Uterus (tissue), 4 donors: ENCODE results near the gene ROBO2. TPM values are rescaled to one million over a fixed set of nuclear protein-coding genes. Genes with fewer than 3 reads are reported as not detected.

Experiments
- DNase-seq, 2 donors: peaks; one replicate each; pipeline ENCODE4 v3.0.0-alpha.2; 2019 to 2020
- H3K27ac ChIP-seq, 2 donors: fragments of 200-600 bp; sonication (generic); 1 replicate in 1 of 2; 2 replicates in 1 of 2; pipeline ENCODE4 v1.5.1; 2016 to 2018
- H3K27me3 ChIP-seq, 2 donors: fragments of 200-600 bp; sonication (generic); one replicate each; pipeline ENCODE4 v1.5.1; 2018 to 2019; ENCODE audit warnings: control low read depth in 1 of 2
- H3K36me3 ChIP-seq, 2 donors: fragments of 200-600 bp; sonication (generic); one replicate each; pipeline ENCODE4 v1.5.1; 2019; ENCODE audit warnings: control low read depth in 1 of 2
- H3K4me1 ChIP-seq, 2 donors: fragments of 200-600 bp; sonication (generic); one replicate each; pipeline ENCODE4 v1.5.1; 2018 to 2019; ENCODE audit warnings: control low read depth in 1 of 2
- H3K4me3 ChIP-seq, 2 donors: fragments of 200-600 bp; sonication (generic); 1 replicate in 1 of 2; 2 replicates in 1 of 2; pipeline ENCODE4 v1.5.1; 2018 to 2019; ENCODE audit warnings: mild to moderate bottlenecking in 1 of 2
- H3K9me3 ChIP-seq, 2 donors: fragments of 200-600 bp; sonication (generic); one replicate each; pipeline ENCODE4 v1.5.1; 2019; ENCODE audit warnings: control low read depth in 1 of 2
- POLR2A ChIP-seq, 2 donors: fragments of 450-650 bp; IDR thresholded peaks; one replicate each; pipeline ENCODE4 v1.6.1; 2016; ENCODE audit warnings: antibody characterized with exemption in 2 of 2, mild to moderate bottlenecking in 1 of 2, moderate library complexity in 1 of 2
- intact Hi-C: fragments of 100-400 bp; cut with DNase I; formaldehyde crosslinking; loops from one replicate; pipeline ENCODE4 v1.15.1; 2023; ENCODE audit warnings: low total_unique reads
- total RNA-seq, 4 donors: library from RNA; depleted of rRNA in 3 of 4; stranded (reverse); fragments of >200 nt in 3 of 4; gene quantifications; one replicate each; pipeline versions ENCODE4 v1.1.0 to v1.2.4, GENCODE V29; 2014 to 2023
- TF ChIP-seq, protein P1 (sequence below), 4 experiments: fragments of 200-600 bp in 2 of 4; fragments of 450-650 bp in 2 of 4; sonication (generic) in 2 of 4; IDR thresholded peaks; one replicate each; pipeline ENCODE4 v1.5.1; 2016 to 2019; ENCODE audit warnings: antibody characterized with exemption in 4 of 4, mild to moderate bottlenecking in 2 of 4, moderate library complexity in 1 of 4
- donor health status: DM: yes; HTN: yes; CAD: no.

Gene ROBO2
- total RNA-seq, 4 donors from 2014 or later = 0.26 to 51.3 (median 0.49) TPM; not detected in 1

DNA sequence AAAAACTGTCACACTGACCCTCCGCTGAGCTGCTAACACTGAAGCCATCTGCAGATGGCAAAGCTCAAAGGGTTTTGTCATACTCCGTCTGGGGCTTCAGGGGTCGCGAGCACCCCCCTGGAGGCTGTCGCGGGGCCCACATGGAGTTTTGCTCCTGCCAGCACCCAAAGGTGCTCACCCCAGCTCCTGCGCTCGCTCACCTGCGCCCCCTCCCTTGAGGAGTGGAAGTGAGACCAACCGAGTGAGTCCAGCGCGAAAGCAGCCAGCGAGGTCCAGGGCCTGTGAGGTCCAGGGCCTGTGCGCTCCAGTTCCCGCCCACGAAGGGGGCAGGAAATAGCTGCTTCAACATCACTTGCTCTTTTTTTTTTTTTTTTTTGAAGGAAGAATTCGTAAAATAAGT is 208.5 kb downstream of the ROBO2 start:
- H3K4me3 ChIP-seq = no peak overlapping the region
- no peak overlapping the region for H3K27ac ChIP-seq
- no peak for DNase-seq
- no peaks in the 10 kb centered on the region for H3K9me3 ChIP-seq
- no peaks in the 10 kb centered on the region for H3K36me3 ChIP-seq
- intact Hi-C loops = no loop called here
- no peak for TF ChIP-seq POLR2A (IDR thresholded peaks at IDR 0.05)
- TF ChIP-seq, protein P1, sequence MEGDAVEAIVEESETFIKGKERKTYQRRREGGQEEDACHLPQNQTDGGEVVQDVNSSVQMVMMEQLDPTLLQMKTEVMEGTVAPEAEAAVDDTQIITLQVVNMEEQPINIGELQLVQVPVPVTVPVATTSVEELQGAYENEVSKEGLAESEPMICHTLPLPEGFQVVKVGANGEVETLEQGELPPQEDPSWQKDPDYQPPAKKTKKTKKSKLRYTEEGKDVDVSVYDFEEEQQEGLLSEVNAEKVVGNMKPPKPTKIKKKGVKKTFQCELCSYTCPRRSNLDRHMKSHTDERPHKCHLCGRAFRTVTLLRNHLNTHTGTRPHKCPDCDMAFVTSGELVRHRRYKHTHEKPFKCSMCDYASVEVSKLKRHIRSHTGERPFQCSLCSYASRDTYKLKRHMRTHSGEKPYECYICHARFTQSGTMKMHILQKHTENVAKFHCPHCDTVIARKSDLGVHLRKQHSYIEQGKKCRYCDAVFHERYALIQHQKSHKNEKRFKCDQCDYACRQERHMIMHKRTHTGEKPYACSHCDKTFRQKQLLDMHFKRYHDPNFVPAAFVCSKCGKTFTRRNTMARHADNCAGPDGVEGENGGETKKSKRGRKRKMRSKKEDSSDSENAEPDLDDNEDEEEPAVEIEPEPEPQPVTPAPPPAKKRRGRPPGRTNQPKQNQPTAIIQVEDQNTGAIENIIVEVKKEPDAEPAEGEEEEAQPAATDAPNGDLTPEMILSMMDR (IDR thresholded peaks at IDR 0.05) = no peak
- H3K4me1 ChIP-seq = no peaks in the 10 kb centered on the region
- H3K27me3 ChIP-seq = no peaks in the 10 kb centered on the region

DNA sequence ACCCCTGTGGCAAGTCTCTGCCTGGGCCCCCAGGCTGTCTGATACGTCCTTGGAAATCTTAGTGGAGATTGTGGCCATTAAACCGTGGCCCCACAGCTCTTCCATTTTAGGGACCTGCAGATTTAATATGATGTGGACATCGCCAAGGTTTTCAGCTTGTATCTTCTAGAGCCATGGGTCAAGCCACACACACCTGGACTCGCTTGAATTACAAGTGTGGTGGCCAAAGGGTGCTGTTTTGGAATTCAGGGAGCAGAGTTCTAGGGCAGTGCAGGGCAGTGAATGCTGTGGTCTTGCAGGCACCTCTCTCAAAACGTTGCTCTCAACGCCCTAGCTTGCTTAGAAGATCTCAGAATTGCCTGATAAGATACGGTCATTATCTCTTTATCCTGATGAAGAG is 211.2 kb downstream of the ROBO2 start:
- H3K4me3 ChIP-seq = no peak overlapping the region
- no peak for DNase-seq
- H3K4me1 ChIP-seq = no peaks in the 10 kb centered on the region
- H3K36me3 ChIP-seq = no peaks in the 10 kb centered on the region
- no peak overlapping the region for H3K27ac ChIP-seq
- no peaks in the 10 kb centered on the region for H3K9me3 ChIP-seq
- TF ChIP-seq POLR2A (IDR thresholded peaks at IDR 0.05) = no peak
- TF ChIP-seq, protein P1 (IDR thresholded peaks at IDR 0.05) = no peak
- no peaks in the 10 kb centered on the region for H3K27me3 ChIP-seq
- intact Hi-C loops = no loop called here

DNA sequence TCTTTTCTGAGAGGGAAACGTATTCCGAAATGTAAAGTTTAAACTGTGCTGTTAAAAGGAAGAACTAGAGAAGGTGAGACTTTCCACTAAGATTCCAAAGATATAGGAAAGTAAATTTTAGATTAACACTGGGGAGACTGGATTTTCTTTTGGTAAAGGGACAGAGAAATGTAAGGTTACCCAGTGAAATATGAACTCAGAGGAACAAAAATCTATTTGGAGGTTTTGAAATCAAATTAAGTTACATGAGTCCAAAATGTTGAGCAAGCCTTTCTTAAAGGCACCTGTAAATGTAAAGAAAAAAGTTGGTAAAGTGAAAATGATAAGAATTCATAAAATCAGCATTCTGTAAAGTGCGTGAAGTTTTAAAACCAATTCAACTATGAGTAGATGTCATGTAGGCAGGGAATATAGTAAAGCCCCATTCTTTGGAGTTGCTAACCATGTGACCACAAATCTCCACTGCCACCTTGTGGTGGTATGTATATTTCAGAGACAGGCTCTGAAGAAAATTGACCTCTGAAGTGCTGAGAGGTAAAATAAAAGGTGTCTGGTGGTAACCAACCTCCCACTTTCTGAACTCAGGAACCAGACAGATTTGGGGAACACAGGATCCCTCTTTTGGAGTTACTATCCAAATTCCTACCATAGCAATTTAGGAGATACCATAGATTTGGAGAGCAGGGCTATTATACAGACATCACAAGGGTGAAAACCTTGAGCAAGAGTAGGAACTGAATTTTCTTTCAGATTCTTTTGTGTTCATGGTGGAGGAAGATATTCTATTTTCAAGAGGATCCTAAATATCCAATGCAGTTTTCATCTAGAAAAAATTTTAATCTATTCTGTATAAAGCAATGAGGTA is 215.3 kb downstream of the ROBO2 start:
- Histone ChIP-seq H3K27me3 (no peaks in the 10 kb centered on the region), H3K4me3 (no peak overlapping the region), H3K4me1 (no peaks in the 10 kb centered on the region), H3K36me3 (no peaks in the 10 kb centered on the region), H3K27ac (no peak overlapping the region), H3K9me3 (no peaks in the 10 kb centered on the region)
- peak in 1 of 2 donors; percentile 24 for DNase-seq
- TF ChIP-seq, protein P1 (IDR thresholded peaks at IDR 0.05) = peak; percentile 54 to 60 (median 56)
- no peak for TF ChIP-seq POLR2A (IDR thresholded peaks at IDR 0.05)
- intact Hi-C loops = no loop called here

DNA sequence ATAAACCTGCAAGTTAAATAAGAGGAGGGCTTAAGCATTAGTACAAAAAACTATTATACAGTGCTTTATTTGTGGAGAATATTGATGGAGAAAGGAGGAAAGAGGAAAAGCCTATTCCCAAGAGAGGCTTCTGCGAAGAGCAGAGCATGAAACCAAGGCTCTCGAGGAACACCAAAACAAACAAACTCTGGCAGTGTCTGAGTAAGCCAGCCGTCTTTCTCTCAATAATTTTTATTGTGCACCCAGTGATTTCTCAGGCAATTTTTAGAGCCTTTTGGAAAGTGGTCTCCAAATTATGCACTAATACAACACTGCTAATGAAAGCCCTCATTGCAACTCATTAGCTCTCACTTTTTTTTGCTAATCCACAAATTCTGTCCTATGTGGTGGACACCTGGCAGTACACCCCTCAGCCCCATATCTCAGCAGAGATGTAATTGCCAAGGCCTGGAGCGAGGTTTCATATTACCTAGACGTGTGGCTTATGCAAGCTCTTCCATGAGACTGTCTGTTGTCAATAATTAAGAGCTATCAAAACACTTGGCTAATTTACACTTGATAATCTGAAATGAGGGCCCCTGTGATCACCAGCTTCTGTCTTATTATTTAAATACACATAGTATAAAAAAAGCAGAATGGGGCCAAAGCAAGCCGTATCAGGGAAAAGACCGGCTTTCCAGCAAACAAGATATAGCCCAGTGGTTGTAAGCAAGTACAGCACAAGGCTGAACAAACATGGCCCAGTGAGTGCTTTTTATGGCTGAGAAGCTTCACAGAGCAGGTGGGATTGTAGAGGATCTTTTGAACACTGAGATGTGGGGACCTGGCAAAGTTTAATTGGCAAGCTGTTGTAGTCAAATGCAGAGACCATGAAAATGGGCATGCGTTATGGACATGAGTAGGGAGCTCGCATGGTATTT is 216.9 kb downstream of the ROBO2 start:
- DNase-seq = no peak
- TF ChIP-seq POLR2A (IDR thresholded peaks at IDR 0.05) = no peak
- TF ChIP-seq, protein P1 (IDR thresholded peaks at IDR 0.05) = no peak
- Histone ChIP-seq H3K4me3 (no peak overlapping the region), H3K27me3 (no peaks in the 10 kb centered on the region), H3K9me3 (no peaks in the 10 kb centered on the region), H3K4me1 (no peaks in the 10 kb centered on the region), H3K36me3 (no peaks in the 10 kb centered on the region), H3K27ac (no peak overlapping the region)
- intact Hi-C loops = no loop called here

DNA sequence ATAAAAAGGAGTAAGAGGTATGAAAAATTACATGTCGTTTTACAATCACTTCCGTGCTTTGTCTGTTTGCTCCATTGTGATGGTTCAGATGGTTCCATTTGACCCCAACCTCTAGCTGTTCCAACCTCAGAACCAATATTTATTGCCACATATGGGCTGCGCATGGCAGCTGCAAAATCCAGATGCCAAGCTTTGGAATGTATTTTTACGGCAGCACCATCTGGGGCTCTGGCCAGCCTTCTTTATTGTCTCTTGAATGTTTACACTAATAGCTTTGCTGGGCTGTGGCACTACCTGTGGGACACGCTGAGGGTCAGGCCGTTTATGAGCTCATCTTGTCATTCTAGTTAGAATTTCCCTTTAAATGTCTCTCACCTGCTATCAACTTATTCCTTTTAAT is 219.8 kb downstream of the ROBO2 start:
- intact Hi-C loops = no loop called here
- no peaks in the 10 kb centered on the region for H3K4me1 ChIP-seq
- no peak for TF ChIP-seq POLR2A (IDR thresholded peaks at IDR 0.05)
- TF ChIP-seq, protein P1 (IDR thresholded peaks at IDR 0.05) = no peak
- H3K4me3 ChIP-seq = no peak overlapping the region
- no peaks in the 10 kb centered on the region for H3K9me3 ChIP-seq
- no peaks in the 10 kb centered on the region for H3K27me3 ChIP-seq
- no peaks in the 10 kb centered on the region for H3K36me3 ChIP-seq
- DNase-seq = no peak
- H3K27ac ChIP-seq = no peak overlapping the region
